ENCODE measurements around the gene CCN5. TPM values are rescaled to one million over a fixed set of nuclear protein-coding genes. Genes with fewer than 3 reads are reported as not detected.

Gene CCN5
- total RNA-seq, 1 donor from 2014 or later, result not detected

- Mint-ChIP-seq H3K4me3 (no peak overlapping the region), H3K4me1 (ENCODE audit: low read depth) (no peaks in the 10 kb centered on the region), H3K27me3 (ENCODE audit: insufficient read depth) (no peaks in the 10 kb centered on the region), H3K27ac (no peak overlapping the region), H3K9me3 (no peaks in the 10 kb centered on the region), H3K36me3 (ENCODE audit: low read depth) (no peaks in the 10 kb centered on the region)
- DNase-seq (ENCODE audit: low spot score), result no peak
- intact Hi-C loops (cut with micrococcal nuclease), result no loop called here
These were observed 14.9 kb upstream of the CCN5 start for GRCh38 chr20:44700306-44700705.

- H3K36me3 Mint-ChIP-seq (ENCODE audit: low read depth), result no peaks in the 10 kb centered on the region
- no peaks in the 10 kb centered on the region for H3K9me3 Mint-ChIP-seq
- H3K4me3 Mint-ChIP-seq, result no peak overlapping the region
- H3K4me1 Mint-ChIP-seq (ENCODE audit: low read depth), result no peaks in the 10 kb centered on the region
- intact Hi-C loops (cut with micrococcal nuclease), result no loop called here
- H3K27me3 Mint-ChIP-seq (ENCODE audit: insufficient read depth), result no peaks in the 10 kb centered on the region
- no peak overlapping the region for H3K27ac Mint-ChIP-seq
- DNase-seq (ENCODE audit: low spot score), result no peak
These were observed 13.9 kb upstream of the CCN5 start for GRCh38 chr20:44701118-44701857.

GRCh38 chr20:44701858-44702256 lies 13.3 kb upstream of the CCN5 start:
- H3K4me3 Mint-ChIP-seq, result no peak overlapping the region
- peaks cover under 1% of the 10 kb centered on the region for H3K27me3 Mint-ChIP-seq (ENCODE audit: insufficient read depth)
- H3K36me3 Mint-ChIP-seq (ENCODE audit: low read depth), result no peaks in the 10 kb centered on the region
- H3K4me1 Mint-ChIP-seq (ENCODE audit: low read depth), result no peaks in the 10 kb centered on the region
- DNase-seq (ENCODE audit: low spot score), result no peak
- intact Hi-C loops (cut with micrococcal nuclease), result no loop called here
- H3K27ac Mint-ChIP-seq, result no peak overlapping the region
- H3K9me3 Mint-ChIP-seq, result no peaks in the 10 kb centered on the region

GRCh38 chr20:44702776-44703175 lies 12.4 kb upstream of the CCN5 start:
- peaks cover 2% of the 10 kb centered on the region for H3K27me3 Mint-ChIP-seq (ENCODE audit: insufficient read depth)
- intact Hi-C loops (cut with micrococcal nuclease), result no loop called here

GRCh38 chr20:44703183-44703925 lies 11.8 kb upstream of the CCN5 start:
- Mint-ChIP-seq H3K9me3 (no peaks in the 10 kb centered on the region), H3K27ac (no peak overlapping the region), H3K4me1 (ENCODE audit: low read depth) (no peaks in the 10 kb centered on the region), H3K4me3 (no peak overlapping the region), H3K36me3 (ENCODE audit: low read depth) (no peaks in the 10 kb centered on the region), H3K27me3 (ENCODE audit: insufficient read depth) (peaks cover 2% of the 10 kb centered on the region)
- DNase-seq (ENCODE audit: low spot score), result no peak
- intact Hi-C loops (cut with micrococcal nuclease), result no loop called here

More at GRCh38 chr20:44702776-44703175, 12.4 kb upstream of the CCN5 start:
- Mint-ChIP-seq H3K9me3 (no peaks in the 10 kb centered on the region), H3K27ac (no peak overlapping the region), H3K4me3 (no peak overlapping the region), H3K4me1 (ENCODE audit: low read depth) (no peaks in the 10 kb centered on the region), H3K36me3 (ENCODE audit: low read depth) (no peaks in the 10 kb centered on the region)
- no peak for DNase-seq (ENCODE audit: low spot score)

GRCh38 chr20:44703956-44704488 lies 11.1 kb upstream of the CCN5 start:
- Mint-ChIP-seq H3K27ac (no peak overlapping the region), H3K4me3 (no peak overlapping the region), H3K27me3 (ENCODE audit: insufficient read depth) (peaks cover 2% of the 10 kb centered on the region), H3K9me3 (no peaks in the 10 kb centered on the region), H3K4me1 (ENCODE audit: low read depth) (no peaks in the 10 kb centered on the region), H3K36me3 (ENCODE audit: low read depth) (no peaks in the 10 kb centered on the region)
- intact Hi-C loops (cut with micrococcal nuclease), result no loop called here
- DNase-seq (ENCODE audit: low spot score), result no peak

GRCh38 chr20:44704551-44704971 lies 10.6 kb upstream of the CCN5 start:
- intact Hi-C loops (cut with micrococcal nuclease), result no loop called here
- H3K4me3 Mint-ChIP-seq, result no peak overlapping the region

GRCh38 chr20:44705364-44706094 lies 9.6 kb upstream of the CCN5 start:
- H3K4me3 Mint-ChIP-seq, result no peak overlapping the region
- H3K4me1 Mint-ChIP-seq (ENCODE audit: low read depth), result no peaks in the 10 kb centered on the region
- no peaks in the 10 kb centered on the region for H3K9me3 Mint-ChIP-seq
- no peak overlapping the region for H3K27ac Mint-ChIP-seq
- peaks cover 2% of the 10 kb centered on the region for H3K27me3 Mint-ChIP-seq (ENCODE audit: insufficient read depth)
- no peaks in the 10 kb centered on the region for H3K36me3 Mint-ChIP-seq (ENCODE audit: low read depth)
- intact Hi-C loops (cut with micrococcal nuclease), result no loop called here
- no peak for DNase-seq (ENCODE audit: low spot score)

More at GRCh38 chr20:44704551-44704971, 10.6 kb upstream of the CCN5 start:
- peaks cover 2% of the 10 kb centered on the region for H3K27me3 Mint-ChIP-seq (ENCODE audit: insufficient read depth)
- H3K36me3 Mint-ChIP-seq (ENCODE audit: low read depth), result no peaks in the 10 kb centered on the region
- no peak for DNase-seq (ENCODE audit: low spot score)
- H3K27ac Mint-ChIP-seq, result no peak overlapping the region
- H3K4me1 Mint-ChIP-seq (ENCODE audit: low read depth), result no peaks in the 10 kb centered on the region
- no peaks in the 10 kb centered on the region for H3K9me3 Mint-ChIP-seq

GRCh38 chr20:44706301-44707017 lies 8.7 kb upstream of the CCN5 start:
- intact Hi-C loops (cut with micrococcal nuclease), result no loop called here
- no peaks in the 10 kb centered on the region for H3K4me1 Mint-ChIP-seq (ENCODE audit: low read depth)
- H3K27me3 Mint-ChIP-seq (ENCODE audit: insufficient read depth), result peaks cover 2% of the 10 kb centered on the region
- H3K9me3 Mint-ChIP-seq, result no peaks in the 10 kb centered on the region
- no peaks in the 10 kb centered on the region for H3K36me3 Mint-ChIP-seq (ENCODE audit: low read depth)
- no peak overlapping the region for H3K27ac Mint-ChIP-seq
- no peak overlapping the region for H3K4me3 Mint-ChIP-seq
- no peak for DNase-seq (ENCODE audit: low spot score)

GRCh38 chr20:44707018-44707579 lies 8.1 kb upstream of the CCN5 start:
- Mint-ChIP-seq H3K4me1 (ENCODE audit: low read depth) (no peaks in the 10 kb centered on the region), H3K36me3 (ENCODE audit: low read depth) (no peaks in the 10 kb centered on the region), H3K27ac (no peak overlapping the region), H3K4me3 (no peak overlapping the region), H3K9me3 (no peaks in the 10 kb centered on the region), H3K27me3 (ENCODE audit: insufficient read depth) (peaks cover 2% of the 10 kb centered on the region)
- DNase-seq (ENCODE audit: low spot score), result no peak
- intact Hi-C loops (cut with micrococcal nuclease), result no loop called here

- intact Hi-C loops (cut with micrococcal nuclease), result no loop called here
- no peaks in the 10 kb centered on the region for H3K36me3 Mint-ChIP-seq (ENCODE audit: low read depth)
- no peak overlapping the region for H3K4me3 Mint-ChIP-seq
- no peaks in the 10 kb centered on the region for H3K4me1 Mint-ChIP-seq (ENCODE audit: low read depth)
- DNase-seq (ENCODE audit: low spot score), result no peak
- peaks cover 2% of the 10 kb centered on the region for H3K27me3 Mint-ChIP-seq (ENCODE audit: insufficient read depth)
- no peak overlapping the region for H3K27ac Mint-ChIP-seq
- no peaks in the 10 kb centered on the region for H3K9me3 Mint-ChIP-seq
These were observed 5.8 kb upstream of the CCN5 start for GRCh38 chr20:44709380-44709779.

- no peak for DNase-seq (ENCODE audit: low spot score)
- Mint-ChIP-seq H3K4me3 (no peak overlapping the region), H3K36me3 (ENCODE audit: low read depth) (no peaks in the 10 kb centered on the region), H3K27me3 (ENCODE audit: insufficient read depth) (peaks cover 2% of the 10 kb centered on the region), H3K27ac (no peak overlapping the region), H3K4me1 (ENCODE audit: low read depth) (no peaks in the 10 kb centered on the region), H3K9me3 (no peaks in the 10 kb centered on the region)
- intact Hi-C loops (cut with micrococcal nuclease), result no loop called here
These were observed 5.4 kb upstream of the CCN5 start for GRCh38 chr20:44709797-44710196.
